Measurements from ENCODE around the gene IFITM1.

GRCh38 chr11:352456-353031 is 38.7 kb downstream of the IFITM1 start:
- TF ChIP-seq EZH2 (IDR thresholded peaks at IDR 0.05) = no peak
- no peak for TF ChIP-seq POLR2AphosphoS5 (IDR thresholded peaks at IDR 0.05; ENCODE audit: borderline replicate concordance, low read depth, low read length)
- TF ChIP-seq FOXP2 (optimal IDR thresholded peaks at IDR 0.05; ENCODE audit: control extremely low read depth, extremely low read length, insufficient read depth) = no peak

Measured in SK-N-MC (cell line).